Adrenal gland (tissue), 12 donors: Measurements from ENCODE around the gene PDIA4. TPM values are rescaled to one million over a fixed set of nuclear protein-coding genes. Genes with fewer than 3 reads are reported as not detected.
A peak's percentile ranks its signal among the peaks of the same experiment; 100 is the strongest.

Experiments used
- DNase-seq, 7 donors: peaks; one replicate each; pipeline ENCODE4 v3.0.0-alpha.2; 2019 to 2020
- H3K27ac ChIP-seq, 5 donors: fragments of 200-600 bp; sonication (generic) in 4 of 5; 1 replicate in 3 of 5; 2 replicates in 2 of 5; pipeline versions ENCODE4 v1.5.1 to v1.8.0; 2016 to 2020; ENCODE audit warnings: mild to moderate bottlenecking in 1 of 5
- H3K27me3 ChIP-seq: fragments of 200-600 bp; 2 replicates; pipeline ENCODE4 v1.8.0; 2021
- H3K36me3 ChIP-seq, 2 donors: fragments of 200-600 bp; replicated peaks in 1 of 2; 1 replicate in 1 of 2; 2 replicates in 1 of 2; pipeline versions ENCODE4 v1.5.1 to v1.8.0; 2018 to 2022
- H3K4me1 ChIP-seq, 2 donors: fragments of 200-600 bp; replicated peaks in 1 of 2; 1 replicate in 1 of 2; 2 replicates in 1 of 2; pipeline versions ENCODE4 v1.5.1 to v1.8.0; 2018 to 2021
- H3K4me3 ChIP-seq, 4 donors: fragments of 200-600 bp; sonication (generic) in 3 of 4; one replicate each; pipeline ENCODE4 v1.5.1; 2016 to 2018
- H3K9me3 ChIP-seq, 3 donors: fragments of 200-600 bp; sonication (generic) in 1 of 3; replicated peaks in 1 of 3; 1 replicate in 2 of 3; 2 replicates in 1 of 3; pipeline versions ENCODE4 v1.5.1 to v1.8.0; 2016 to 2021
- POLR2A ChIP-seq, 2 donors: fragments of 450-650 bp; IDR thresholded peaks; one replicate each; pipeline ENCODE4 v1.6.1; 2017; ENCODE audit warnings: antibody characterized with exemption in 2 of 2, mild to moderate bottlenecking in 2 of 2, moderate library complexity in 1 of 2
- WGBS, 4 donors: extraction: QIAGEN DNeasy Blood & Tissue Kit in 2 of 4; methylation state at CpG; one replicate each; pipeline versions ENCODE4 v1.1.5 to v1.1.7; 2013 to 2017; 5-methylcytosine and 5-hydroxymethylcytosine counted together
- intact Hi-C, 2 donors: fragments of 100-400 bp; cut with DNase I; formaldehyde crosslinking; loops; one replicate each; pipeline versions ENCODE4 v1.14.1 to v1.15.0; 2022 to 2023
- polyA plus RNA-seq, 3 donors: library from polyadenylated mRNA; stranded (reverse); fragments of 200-250 nt in 2 of 3; fragments of 350-450 nt in 1 of 3; fragmentation: Illumina TruSeq in 1 of 3; extraction: RNeasy Lipid Tissue Mini Kit (QIAGEN cat#74804) in 1 of 3; gene quantifications; one replicate each; pipeline ENCODE4 v1.2.3, GENCODE V29; 2013 to 2014
- total RNA-seq, 9 donors: library from RNA; depleted of rRNA in 4 of 9; stranded (reverse); fragments of >200 nt in 4 of 9; fragments of 120-200 nt in 1 of 9; fragmentation: NEBNext Ultra II Directional in 1 of 9; extraction: Animal tissue kit (Norgen Biotek cat#: 25700) in 1 of 9; gene quantifications; one replicate each; pipeline versions ENCODE4 v1.1.0 to v1.2.4, GENCODE V29; 2013 to 2023
- TF ChIP-seq, protein P1 (sequence below), 6 experiments: fragments of 450-650 bp in 4 of 6; fragments of 200-600 bp in 2 of 6; sonication (generic) in 1 of 6; IDR thresholded peaks; 1 replicate in 5 of 6; 2 replicates in 1 of 6; pipeline versions ENCODE4 v1.5.1 to v1.8.0; 2016 to 2021; ENCODE audit warnings: antibody characterized with exemption in 6 of 6, mild to moderate bottlenecking in 2 of 6, moderate library complexity in 1 of 6
- donor health status: healthy with polysubstance abuse.
- donor health status: Bipolar disorder and iron deficiency.
- donor health status: DM: yes; HTN: yes; CAD: no.
- donor health status: DM: no; HTN: no; CAD: no.
- donor health status: DM: no; HTN: no; CAD: no.
- donor health status: DM: yes; HTN: yes; CAD: no.

PDIA4 gene
- total and polyA plus RNA-seq, 12 donors: 19.9 to 123 (median 69.7) TPM

DNA sequence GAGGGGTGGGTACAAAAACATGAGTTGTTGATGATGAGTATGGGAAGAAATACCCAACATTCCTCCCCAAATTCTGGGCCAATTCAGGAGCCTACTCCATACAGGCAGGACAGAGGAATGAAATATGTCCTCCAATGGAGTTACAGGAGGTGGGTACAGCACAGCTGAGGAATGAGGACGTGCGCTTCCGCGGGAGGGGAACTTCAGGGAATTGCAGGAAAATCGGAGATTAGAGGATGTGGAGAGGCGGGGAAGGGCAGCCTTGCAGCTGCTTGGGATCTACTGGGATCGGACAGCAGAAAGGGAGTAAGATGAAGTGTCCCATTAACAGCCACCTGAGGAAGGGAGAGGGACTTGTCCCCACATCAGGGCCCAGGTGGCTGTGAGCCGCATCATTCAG is 50.2 kb downstream of the PDIA4 start:
- Histone ChIP-seq H3K27ac (no peak overlapping the region), H3K4me3 (no peak overlapping the region), H3K4me1 (peaks cover 0 to 5% of the 10 kb centered on the region in 2 donors), H3K36me3 (no peaks in the 10 kb centered on the region), H3K27me3 (no peaks in the 10 kb centered on the region), H3K9me3 (no peaks in the 10 kb centered on the region)
- intact Hi-C loops: no loop called here
- DNase-seq: no peak
- TF ChIP-seq POLR2A (IDR thresholded peaks at IDR 0.05): no peak
- TF ChIP-seq, protein P1, sequence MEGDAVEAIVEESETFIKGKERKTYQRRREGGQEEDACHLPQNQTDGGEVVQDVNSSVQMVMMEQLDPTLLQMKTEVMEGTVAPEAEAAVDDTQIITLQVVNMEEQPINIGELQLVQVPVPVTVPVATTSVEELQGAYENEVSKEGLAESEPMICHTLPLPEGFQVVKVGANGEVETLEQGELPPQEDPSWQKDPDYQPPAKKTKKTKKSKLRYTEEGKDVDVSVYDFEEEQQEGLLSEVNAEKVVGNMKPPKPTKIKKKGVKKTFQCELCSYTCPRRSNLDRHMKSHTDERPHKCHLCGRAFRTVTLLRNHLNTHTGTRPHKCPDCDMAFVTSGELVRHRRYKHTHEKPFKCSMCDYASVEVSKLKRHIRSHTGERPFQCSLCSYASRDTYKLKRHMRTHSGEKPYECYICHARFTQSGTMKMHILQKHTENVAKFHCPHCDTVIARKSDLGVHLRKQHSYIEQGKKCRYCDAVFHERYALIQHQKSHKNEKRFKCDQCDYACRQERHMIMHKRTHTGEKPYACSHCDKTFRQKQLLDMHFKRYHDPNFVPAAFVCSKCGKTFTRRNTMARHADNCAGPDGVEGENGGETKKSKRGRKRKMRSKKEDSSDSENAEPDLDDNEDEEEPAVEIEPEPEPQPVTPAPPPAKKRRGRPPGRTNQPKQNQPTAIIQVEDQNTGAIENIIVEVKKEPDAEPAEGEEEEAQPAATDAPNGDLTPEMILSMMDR (IDR thresholded peaks at IDR 0.05): no peak
- 53 to 67% (median 61%) methylated on average over 8 of the region's 8 CpGs for WGBS, 4 donors

DNA sequence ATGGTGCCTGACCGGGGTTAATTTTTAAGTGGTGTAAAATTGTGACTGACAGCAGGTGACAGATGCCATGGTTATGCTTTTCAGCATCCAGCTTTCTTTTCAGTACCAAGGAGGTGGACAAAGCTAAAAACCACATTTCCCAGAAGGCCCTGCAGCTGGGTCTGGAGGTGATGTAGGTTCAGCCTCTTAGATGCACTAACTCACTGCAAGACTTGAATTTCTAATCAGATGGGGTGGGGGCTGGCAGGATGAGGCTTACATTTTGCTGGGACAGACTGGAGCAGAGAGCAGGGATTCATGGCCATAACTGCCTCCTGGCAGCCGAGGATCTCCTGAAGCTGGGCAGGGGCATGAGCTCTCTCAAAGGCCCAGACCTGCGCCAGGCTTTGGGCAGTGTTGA is 52.4 kb downstream of the PDIA4 start:
- no peaks in the 10 kb centered on the region for H3K36me3 ChIP-seq
- DNase-seq: no peak
- no peaks in the 10 kb centered on the region for H3K4me1 ChIP-seq
- H3K4me3 ChIP-seq: no peak overlapping the region
- no peaks in the 10 kb centered on the region for H3K9me3 ChIP-seq
- intact Hi-C loops: no loop called here
- no peak overlapping the region for H3K27ac ChIP-seq
- 80 to 100% (median 86%) methylated on average over 1 to 3 of the region's 3 CpGs for WGBS, 4 donors
- TF ChIP-seq, protein P1 (IDR thresholded peaks at IDR 0.05): no peak
- TF ChIP-seq POLR2A (IDR thresholded peaks at IDR 0.05): no peak
- no peaks in the 10 kb centered on the region for H3K27me3 ChIP-seq

DNA sequence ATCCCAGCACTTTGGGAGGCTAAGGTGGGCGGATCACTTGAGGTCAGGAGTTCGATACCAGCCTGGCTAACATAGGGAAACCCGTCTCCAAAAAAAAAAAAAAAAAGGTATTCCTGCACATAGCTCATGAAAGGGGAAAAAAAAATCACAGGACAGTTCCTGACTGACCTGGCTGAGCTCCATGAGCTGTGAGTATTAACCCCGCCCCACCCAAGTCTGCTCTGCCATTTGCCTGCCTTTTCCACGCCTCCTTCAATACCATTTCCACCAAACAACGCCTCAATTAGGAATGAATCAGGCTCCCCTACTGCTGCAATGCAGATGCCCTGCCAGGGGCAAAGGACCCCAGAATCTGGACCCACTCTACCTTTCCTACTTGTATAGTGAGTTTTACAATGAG is 55.0 kb downstream of the PDIA4 start:
- no peaks in the 10 kb centered on the region for H3K9me3 ChIP-seq
- WGBS, 4 donors: 74 to 85% (median 81%) methylated on average over 5 to 6 of the region's 6 CpGs
- no peaks in the 10 kb centered on the region for H3K27me3 ChIP-seq
- no peak for DNase-seq
- TF ChIP-seq, protein P1 (IDR thresholded peaks at IDR 0.05): no peak
- no peak overlapping the region for H3K27ac ChIP-seq
- no peaks in the 10 kb centered on the region for H3K36me3 ChIP-seq
- H3K4me3 ChIP-seq: no peak overlapping the region
- H3K4me1 ChIP-seq: no peaks in the 10 kb centered on the region
- intact Hi-C loops: no loop called here

DNA sequence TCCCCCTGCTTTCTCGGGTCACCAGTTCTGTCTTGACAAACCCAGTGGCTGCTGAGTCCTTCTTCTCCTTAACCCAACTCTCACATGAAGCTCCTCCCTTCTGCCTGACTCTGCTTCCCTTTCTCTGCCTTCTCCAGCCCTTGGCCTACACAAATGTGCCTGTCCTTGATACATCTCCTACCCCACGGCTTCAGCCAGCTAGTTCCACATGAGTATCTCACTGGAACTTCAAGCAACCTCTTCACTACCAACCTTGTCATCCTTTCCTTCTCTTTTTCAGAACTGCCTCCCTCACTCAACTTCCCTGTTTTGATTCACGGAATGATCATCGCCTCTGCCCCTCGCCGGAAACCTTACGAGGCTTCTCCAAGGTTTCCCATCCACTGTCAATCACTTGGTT is 55.9 kb downstream of the PDIA4 start:
- no peak for TF ChIP-seq POLR2A (IDR thresholded peaks at IDR 0.05)
- TF ChIP-seq, protein P1 (IDR thresholded peaks at IDR 0.05): no peak
- 60 to 65% (median 62%) methylated on average over 7 of the region's 7 CpGs for WGBS, 4 donors
- no peaks in the 10 kb centered on the region for H3K9me3 ChIP-seq
- H3K4me3 ChIP-seq: no peak overlapping the region
- intact Hi-C loops: no loop called here
- no peaks in the 10 kb centered on the region for H3K27me3 ChIP-seq
- peak in 2 of 7 donors; percentile 6 to 40 for DNase-seq
- no peak overlapping the region for H3K27ac ChIP-seq
- H3K4me1 ChIP-seq: no peaks in the 10 kb centered on the region
- H3K36me3 ChIP-seq: no peaks in the 10 kb centered on the region
